NT2/D1 (cell line): ENCODE measurements around the gene TOM1L2.

ENCODE experiments used
- DNase-seq: peaks from one replicate; pipeline ENCODE4 v3.0.0-alpha.2; 2011; ENCODE audit warnings: low read depth, low spot score
- H3K27me3 ChIP-seq: 2 replicates; pipeline ENCODE4 v1.6.0; 2011; ENCODE audit warnings: mild to moderate bottlenecking; ENCODE audit not compliant: insufficient read length, insufficient read depth
- H3K36me3 ChIP-seq: 2 replicates; pipeline ENCODE4 v1.6.1; 2011; ENCODE audit warnings: mild to moderate bottlenecking, low read length, mixed read lengths; ENCODE audit not compliant: insufficient read depth, insufficient read length
- H3K4me1 ChIP-seq: 2 replicates; pipeline ENCODE4 v1.5.1; 2011; ENCODE audit not compliant: insufficient read depth, insufficient read length
- H3K4me3 ChIP-seq: 2 replicates; pipeline ENCODE4 v1.5.1; 2011; ENCODE audit warnings: low read depth; ENCODE audit not compliant: insufficient read length
- H3K9ac ChIP-seq: 2 replicates; pipeline ENCODE4 v1.6.0; 2011; ENCODE audit warnings: low read depth; ENCODE audit not compliant: insufficient read length
- H3K9me3 ChIP-seq: 2 replicates; pipeline ENCODE4 v1.5.1; 2011; ENCODE audit warnings: mild to moderate bottlenecking, low read length; ENCODE audit not compliant: insufficient read depth
- SUZ12 ChIP-seq: IDR thresholded peaks from 2 replicates; pipeline ENCODE4 v1.6.1; 2011; ENCODE audit not compliant: insufficient read length, insufficient read depth; ENCODE audit errors: extremely low read depth
- YY1 ChIP-seq: IDR thresholded peaks from 2 replicates; pipeline ENCODE4 v1.6.1; 2011; ENCODE audit not compliant: insufficient read length, insufficient read depth
- ZNF274 ChIP-seq: IDR thresholded peaks from 2 replicates; pipeline ENCODE4 v1.6.1; 2011; ENCODE audit warnings: mild to moderate bottlenecking, low read depth, low read length

Gene TOM1L2

DNA sequence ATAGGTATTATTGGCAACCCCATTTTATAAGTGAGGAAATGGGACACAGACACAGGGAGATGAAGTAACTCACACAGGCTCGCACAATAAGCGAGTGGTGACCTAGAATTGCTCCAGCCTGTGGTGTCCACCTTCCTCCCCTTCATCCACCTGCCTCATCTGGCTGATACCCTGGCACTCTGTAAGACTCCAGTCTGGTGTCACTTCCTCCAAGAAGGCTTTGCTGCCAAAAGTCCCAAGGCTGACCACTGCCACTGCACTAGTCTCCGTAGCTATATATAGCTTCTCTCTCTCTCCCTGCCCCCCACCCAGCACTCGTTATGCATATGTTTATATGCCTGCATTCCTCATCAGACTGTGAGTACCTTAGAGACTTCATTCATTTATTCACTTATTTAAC lies 69.3 kb downstream of the TOM1L2 start:
- Histone ChIP-seq H3K4me3 (no peak overlapping the region), H3K9me3 (no peaks in the 10 kb centered on the region), H3K4me1 (peaks cover 13% of the 10 kb centered on the region), H3K9ac (no peak overlapping the region), H3K27me3 (no peaks in the 10 kb centered on the region), H3K36me3 (peaks cover 6% of the 10 kb centered on the region)
- no peak for TF ChIP-seq YY1
- no peak for TF ChIP-seq ZNF274
- TF ChIP-seq SUZ12 = no peak
- DNase-seq = no peak

DNA sequence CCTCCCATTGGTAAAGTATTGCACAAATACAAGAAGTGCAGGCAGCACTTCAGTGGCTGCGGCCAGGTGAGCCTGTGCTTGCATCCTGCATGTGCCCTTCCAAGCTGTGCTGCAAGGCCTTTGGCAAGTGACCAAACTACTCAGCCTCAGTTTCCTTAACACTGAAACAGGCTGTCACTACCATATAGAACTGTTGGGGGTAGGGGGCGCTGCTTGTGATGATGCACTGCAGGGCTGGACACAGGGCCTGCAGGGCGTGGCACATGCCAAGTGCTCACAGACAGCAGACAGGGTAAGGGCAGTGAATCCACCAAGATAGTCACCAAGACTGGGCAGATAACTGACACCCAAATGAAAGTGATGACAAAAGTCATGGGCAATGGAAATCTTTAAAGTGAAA lies 69.8 kb downstream of the TOM1L2 start:
- no peak for DNase-seq
- Histone ChIP-seq H3K36me3 (peaks cover 6% of the 10 kb centered on the region), H3K4me1 (peaks cover 13% of the 10 kb centered on the region), H3K9me3 (no peaks in the 10 kb centered on the region), H3K4me3 (no peak overlapping the region), H3K27me3 (no peaks in the 10 kb centered on the region), H3K9ac (no peak overlapping the region)
- TF ChIP-seq SUZ12 (no peak), YY1 (no peak), ZNF274 (no peak)

DNA sequence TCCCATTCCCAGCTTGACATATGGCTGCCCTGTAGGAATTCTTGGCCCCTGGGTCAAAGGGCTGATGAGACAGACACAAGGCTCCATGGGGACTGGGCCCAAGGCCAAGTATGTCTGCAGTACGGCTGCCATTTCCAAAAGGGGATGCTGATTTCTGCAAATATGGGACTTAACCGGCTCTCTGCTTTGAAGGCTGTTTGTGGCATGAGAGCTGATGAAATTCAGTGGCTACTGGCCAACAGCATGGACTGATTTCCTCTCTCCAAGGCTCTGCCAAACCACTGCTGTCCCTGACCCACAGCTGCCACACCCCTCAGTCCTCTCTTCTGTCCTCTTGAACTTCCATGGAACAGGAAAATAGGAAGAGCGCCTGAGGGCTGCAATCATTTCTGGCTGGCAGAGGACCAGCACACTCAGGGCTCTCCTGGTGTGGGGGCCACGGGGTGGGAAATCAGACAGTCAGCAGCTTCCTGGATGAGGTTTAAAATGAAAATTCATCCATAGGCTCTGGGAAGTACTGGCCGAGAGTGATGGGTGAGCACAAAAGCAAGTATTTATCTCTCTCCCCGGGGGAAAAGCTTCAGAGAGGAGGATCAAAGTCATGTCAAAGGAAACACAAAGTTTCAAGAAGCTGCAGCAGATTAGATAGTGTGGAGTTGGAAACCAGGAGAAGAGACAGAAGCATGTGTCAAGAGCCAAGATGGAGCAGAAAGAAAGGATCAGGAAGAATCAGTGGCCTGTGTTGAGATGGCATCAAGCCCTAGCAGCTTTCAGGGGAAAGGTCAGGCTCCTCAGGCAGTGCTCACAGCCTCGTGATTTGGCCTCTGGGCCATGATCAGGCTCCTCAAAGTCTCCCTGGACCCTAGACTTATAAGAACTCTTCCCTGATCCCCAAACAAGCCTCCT lies 71.3 kb downstream of the TOM1L2 start:
- no peak for TF ChIP-seq SUZ12
- DNase-seq = no peak
- peaks cover 6% of the 10 kb centered on the region for H3K36me3 ChIP-seq
- H3K9ac ChIP-seq = no peak overlapping the region
- H3K9me3 ChIP-seq = no peaks in the 10 kb centered on the region
- H3K27me3 ChIP-seq = no peaks in the 10 kb centered on the region
- H3K4me1 ChIP-seq = peaks cover 3% of the 10 kb centered on the region
- no peak overlapping the region for H3K4me3 ChIP-seq

DNA sequence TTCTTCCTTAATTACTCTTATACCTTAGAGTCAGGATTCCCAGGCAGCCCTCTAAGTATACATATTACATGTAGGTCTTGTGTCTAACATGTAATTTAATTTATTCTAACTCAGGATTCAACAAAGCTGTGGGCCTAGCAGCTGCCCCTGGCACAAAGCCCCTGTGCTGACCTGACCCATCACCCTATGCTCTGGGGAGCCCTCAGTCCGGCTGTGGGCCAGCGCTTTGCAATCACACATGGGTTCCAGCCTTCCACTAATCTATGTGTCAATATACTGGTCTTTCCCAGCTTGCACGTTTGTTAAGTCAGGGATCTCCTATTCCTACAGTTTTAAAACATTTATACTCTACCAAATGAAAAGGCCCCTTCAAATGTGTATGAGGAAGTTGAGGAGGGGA lies 72.7 kb downstream of the TOM1L2 start:
- H3K36me3 ChIP-seq = peaks cover 4% of the 10 kb centered on the region
- H3K4me1 ChIP-seq = peaks cover 3% of the 10 kb centered on the region
- no peak for DNase-seq
- no peaks in the 10 kb centered on the region for H3K9me3 ChIP-seq
- no peak for TF ChIP-seq SUZ12
- no peak for TF ChIP-seq YY1
- TF ChIP-seq ZNF274 = no peak
- no peak overlapping the region for H3K9ac ChIP-seq
- peaks cover 5% of the 10 kb centered on the region for H3K27me3 ChIP-seq
- H3K4me3 ChIP-seq = no peak overlapping the region

DNA sequence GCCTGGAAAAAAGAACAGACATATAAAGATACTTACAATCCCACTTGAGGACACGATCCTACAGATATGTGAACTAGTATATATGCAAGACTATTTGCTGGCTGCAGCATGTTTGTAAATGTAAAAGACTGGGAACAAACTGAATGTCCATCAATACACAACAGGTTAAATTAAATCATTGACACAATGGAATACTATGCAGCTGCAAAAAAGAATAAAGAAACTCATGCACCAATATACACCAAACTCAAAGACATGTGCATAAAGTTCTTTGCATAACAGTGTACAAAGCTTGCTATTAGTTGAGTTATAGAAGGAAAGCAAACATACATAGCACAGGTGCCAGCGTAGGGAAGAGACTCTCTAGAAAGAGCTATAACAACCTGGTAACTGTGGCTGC lies 73.5 kb downstream of the TOM1L2 start:
- Histone ChIP-seq H3K9me3 (no peaks in the 10 kb centered on the region), H3K4me1 (peaks cover 5% of the 10 kb centered on the region), H3K36me3 (peaks cover 5% of the 10 kb centered on the region), H3K9ac (no peak overlapping the region), H3K4me3 (no peak overlapping the region), H3K27me3 (peaks cover 5% of the 10 kb centered on the region)
- no peak for DNase-seq
- TF ChIP-seq SUZ12 = no peak
- no peak for TF ChIP-seq ZNF274
- TF ChIP-seq YY1 = no peak

DNA sequence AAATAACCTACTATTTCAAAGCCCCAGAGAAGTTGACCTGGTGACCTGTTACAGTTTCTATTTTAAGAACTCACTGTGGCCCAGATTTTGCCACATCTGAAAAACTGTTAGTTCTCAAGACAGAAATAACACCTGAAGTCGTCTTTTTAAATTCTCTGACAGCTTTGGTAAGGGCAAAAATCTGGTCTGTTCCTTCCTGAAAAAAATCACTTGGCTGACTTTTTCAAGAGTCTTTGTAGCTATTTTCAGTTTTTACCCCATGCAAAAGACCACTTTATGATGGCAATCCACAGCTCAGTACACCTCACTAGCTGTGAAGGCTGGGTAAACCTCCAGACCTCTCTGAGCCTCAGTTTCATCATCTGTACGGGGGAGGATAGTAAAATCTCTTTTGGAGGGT lies 74.8 kb downstream of the TOM1L2 start:
- Histone ChIP-seq H3K36me3 (peaks cover 12% of the 10 kb centered on the region), H3K27me3 (peaks cover 5% of the 10 kb centered on the region), H3K4me1 (peaks cover 5% of the 10 kb centered on the region), H3K9ac (no peak overlapping the region), H3K9me3 (no peaks in the 10 kb centered on the region), H3K4me3 (no peak overlapping the region)
- DNase-seq = no peak
- no peak for TF ChIP-seq SUZ12
- no peak for TF ChIP-seq ZNF274
- no peak for TF ChIP-seq YY1

DNA sequence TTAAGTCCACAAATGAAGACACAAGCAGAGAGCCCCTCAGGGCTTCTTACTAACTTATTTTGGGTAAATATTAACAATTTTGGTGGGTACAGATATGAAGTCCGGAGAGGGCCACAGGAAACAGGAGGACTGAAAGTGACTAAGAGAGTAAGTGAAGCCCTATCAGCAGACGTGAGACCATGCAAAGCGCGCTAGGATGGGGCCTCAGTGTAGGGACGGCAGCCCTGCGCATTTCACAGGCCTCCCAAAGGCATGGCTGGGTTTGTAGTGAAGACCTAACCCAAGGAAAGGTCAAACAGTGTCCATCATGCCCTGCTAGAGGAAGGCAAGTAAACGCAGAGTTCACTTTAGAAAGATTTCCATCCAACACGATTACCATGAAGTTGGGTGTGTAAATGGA lies 75.5 kb downstream of the TOM1L2 start:
- no peak for DNase-seq
- Histone ChIP-seq H3K4me3 (no peak overlapping the region), H3K27me3 (peaks cover 5% of the 10 kb centered on the region), H3K4me1 (peaks cover 3% of the 10 kb centered on the region), H3K9me3 (no peaks in the 10 kb centered on the region), H3K9ac (no peak overlapping the region), H3K36me3 (peaks cover 12% of the 10 kb centered on the region)
- no peak for TF ChIP-seq SUZ12
- no peak for TF ChIP-seq YY1
- TF ChIP-seq ZNF274 = no peak
